GM19438 (cell line): ENCODE results near the gene PNLDC1.
"Not testable (repeated sequence)": the region's sequence is repeated elsewhere in the genome, so short reads cannot be mapped to it uniquely, and the experiment has no call there.

Experiments used
- ATAC-seq: cut with Tn5 transposase; IDR thresholded peaks from one replicate; pipeline ENCODE4 v1.9.1; 2021; ENCODE audit warnings: low read depth; ENCODE audit not compliant: unreplicated experiment

PNLDC1 gene

DNA sequence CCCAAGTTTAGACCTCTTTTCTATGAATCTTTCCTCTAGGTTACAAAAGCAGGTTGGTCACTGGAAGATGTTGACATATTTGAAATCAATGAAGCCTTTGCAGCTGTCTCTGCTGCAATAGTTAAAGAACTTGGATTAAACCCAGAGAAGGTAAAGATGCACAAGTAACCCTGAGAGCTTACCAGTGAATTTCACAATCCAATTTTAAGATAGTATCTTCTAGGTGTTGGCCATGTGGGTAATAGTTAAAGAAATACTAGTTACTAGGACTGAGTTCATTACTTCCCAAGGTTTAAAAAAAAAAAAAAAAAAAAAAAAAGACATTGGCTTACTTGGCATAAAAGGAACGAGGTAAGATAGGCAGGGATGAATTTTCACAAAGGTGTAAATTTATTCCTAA, 21.9 kb upstream of the PNLDC1 start:
- no peak for ATAC-seq

DNA sequence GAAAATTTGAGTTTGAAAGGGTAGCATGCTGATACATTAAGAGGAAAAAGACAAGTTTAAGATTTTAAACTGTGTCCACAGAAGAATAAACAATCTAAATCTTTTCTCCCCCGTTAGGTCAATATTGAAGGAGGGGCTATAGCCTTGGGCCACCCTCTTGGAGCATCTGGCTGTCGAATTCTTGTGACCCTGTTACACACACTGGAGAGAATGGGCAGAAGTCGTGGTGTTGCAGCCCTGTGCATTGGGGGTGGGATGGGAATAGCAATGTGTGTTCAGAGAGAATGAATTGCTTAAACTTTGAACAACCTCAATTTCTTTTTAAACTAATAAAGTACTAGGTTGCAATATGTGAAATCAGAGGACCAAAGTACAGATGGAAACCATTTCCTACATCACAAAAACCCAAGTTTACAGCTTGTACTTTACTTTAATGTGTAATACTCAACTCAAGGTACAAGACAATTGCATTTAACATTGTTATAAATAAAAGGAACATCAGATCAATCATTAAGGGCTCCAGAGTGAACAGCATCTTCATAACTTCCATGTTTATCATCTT, 21.5 kb upstream of the PNLDC1 start:
- no peak for ATAC-seq

DNA sequence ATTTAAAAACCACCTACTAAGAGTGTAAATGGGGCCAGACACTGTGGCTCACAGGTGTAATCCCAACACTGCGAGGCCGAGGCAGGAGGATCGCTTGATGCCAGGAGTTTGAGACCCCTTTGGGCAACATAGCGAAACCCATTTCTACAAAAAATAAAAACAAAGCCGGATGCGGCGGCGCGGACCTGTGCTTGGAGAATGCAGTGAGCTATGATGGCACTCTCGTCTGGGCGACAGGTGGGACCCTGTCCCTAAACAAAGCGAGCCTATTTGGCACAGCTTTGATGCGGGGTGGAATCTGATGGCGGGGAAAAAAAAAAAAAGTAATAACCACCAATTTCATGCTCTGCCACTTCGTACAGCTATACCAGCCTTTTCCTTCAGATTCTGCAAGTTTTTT, 11.8 kb upstream of the PNLDC1 start:
- ATAC-seq: no peak

- no peak for ATAC-seq
These were observed 11.2 kb upstream of the PNLDC1 start for GRCh38 chr6:159788753-159789376.

- peak; percentile 73 for ATAC-seq
These were observed 10.5 kb upstream of the PNLDC1 start, which contains the start of gene TCP1 for GRCh38 chr6:159789377-159790148. TSS of gene TCP1 (minus strand) at chr6:159789602. CDS start at chr6:159789468, 134 bp downstream.

- peak; percentile 82 for ATAC-seq
These were observed 9.7 kb upstream of the PNLDC1 start, which contains the start of gene MRPL18 for GRCh38 chr6:159790149-159790955. TSS of gene MRPL18 (plus strand) at chr6:159790467. CDS start at chr6:159790588, 121 bp downstream.

DNA sequence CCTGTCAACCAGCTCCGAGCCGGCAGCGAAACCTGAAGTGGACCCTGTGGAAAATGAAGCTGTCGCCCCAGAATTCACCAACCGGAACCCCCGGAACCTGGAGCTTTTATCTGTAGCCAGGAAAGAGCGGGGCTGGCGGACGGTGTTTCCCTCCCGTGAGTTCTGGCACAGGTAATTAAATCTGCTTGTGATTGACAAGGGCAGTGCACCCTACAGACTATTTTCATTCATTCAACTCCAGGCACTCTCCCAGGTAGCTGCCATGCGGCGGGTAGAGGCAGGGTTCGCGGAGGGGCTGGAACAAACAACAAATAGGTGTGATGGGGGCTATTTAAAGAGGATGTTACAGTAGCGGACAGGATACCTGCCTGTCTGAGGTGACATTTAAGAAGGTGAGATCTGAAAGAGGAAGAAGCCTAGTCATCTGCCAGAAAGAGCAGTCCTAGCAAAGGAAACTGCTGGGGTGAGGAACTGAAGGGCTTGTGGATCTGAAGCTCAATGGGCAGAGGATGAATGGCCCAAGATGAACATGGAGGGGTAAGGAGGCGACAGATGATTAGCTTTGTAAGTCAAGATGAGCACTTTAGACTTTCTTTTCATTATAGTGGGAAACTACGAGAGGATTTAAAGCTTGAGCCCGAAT, 9.0 kb upstream of the PNLDC1 start:
- ATAC-seq: no peak

GRCh38 chr6:159794976-159795375, 5.1 kb upstream of the PNLDC1 start:
- not testable (repeated sequence) for ATAC-seq

GRCh38 chr6:159797554-159797953, 2.5 kb upstream of the PNLDC1 start:
- no peak for ATAC-seq

- ATAC-seq: no peak
These were observed 1.9 kb downstream of the PNLDC1 start for GRCh38 chr6:159801935-159802334.

GRCh38 chr6:159804504-159804903, 4.4 kb downstream of the PNLDC1 start:
- no peak for ATAC-seq

- no peak for ATAC-seq
These were observed 5.5 kb downstream of the PNLDC1 start for GRCh38 chr6:159805440-159806020.

- no peak for ATAC-seq
These were observed 6.0 kb downstream of the PNLDC1 start for GRCh38 chr6:159806021-159806458.

DNA sequence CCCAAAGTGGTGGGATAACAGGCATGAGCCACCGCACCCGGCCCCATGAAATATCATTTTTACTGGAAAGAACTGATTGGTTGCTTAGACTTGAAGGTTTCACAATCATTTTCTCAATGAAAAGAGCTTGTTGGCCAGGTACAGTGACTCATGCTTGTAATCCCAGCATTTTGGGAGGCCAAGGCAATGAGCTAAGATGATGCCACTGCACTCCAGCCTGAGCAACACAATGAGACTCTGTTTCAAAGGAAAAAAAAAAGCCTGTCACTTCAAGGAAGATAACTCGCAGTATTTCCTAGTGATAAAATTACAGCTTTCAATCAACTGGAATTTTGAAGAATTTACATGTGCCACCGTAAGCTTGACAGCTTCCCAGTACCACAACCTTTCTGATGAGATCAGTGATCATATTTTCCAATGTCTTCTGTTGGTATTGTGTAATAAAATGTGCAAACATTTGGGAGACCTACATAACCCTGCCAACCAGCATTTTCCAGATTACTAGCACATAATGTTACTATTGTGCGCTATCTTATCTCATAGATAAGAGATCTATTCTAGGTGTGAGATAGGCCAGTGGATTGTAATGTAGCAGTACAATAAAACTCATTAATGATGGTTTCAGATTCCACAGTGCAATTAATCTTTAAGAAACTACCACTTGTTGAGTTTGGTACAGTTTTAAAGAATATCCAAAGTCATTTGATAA, 7.2 kb downstream of the PNLDC1 start:
- no peak for ATAC-seq

- ATAC-seq: no peak
These were observed 8.6 kb downstream of the PNLDC1 start for GRCh38 chr6:159808647-159809046.

GRCh38 chr6:159809149-159809548, 9.1 kb downstream of the PNLDC1 start:
- peak; percentile 72 for ATAC-seq

DNA sequence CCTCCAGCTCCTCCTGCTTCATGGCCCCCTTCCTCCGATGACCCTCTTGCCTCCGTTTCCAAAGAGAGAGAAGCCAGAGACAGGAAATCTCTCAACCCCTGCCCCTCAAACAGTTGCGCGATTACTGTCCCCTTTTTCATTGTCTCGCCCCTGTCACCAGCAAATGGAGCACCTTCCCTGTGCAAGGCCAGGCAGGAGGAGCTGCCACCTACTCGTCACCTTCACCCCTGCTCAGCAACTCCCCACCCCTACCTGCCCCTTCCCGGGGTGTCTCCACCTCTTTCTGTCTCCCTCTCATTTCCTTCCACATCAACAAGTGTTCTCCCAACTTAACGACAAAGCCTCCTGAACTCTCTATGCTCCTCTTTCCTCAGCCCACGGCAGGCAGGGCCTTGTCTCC, 13.7 kb downstream of the PNLDC1 start:
- ATAC-seq: no peak

DNA sequence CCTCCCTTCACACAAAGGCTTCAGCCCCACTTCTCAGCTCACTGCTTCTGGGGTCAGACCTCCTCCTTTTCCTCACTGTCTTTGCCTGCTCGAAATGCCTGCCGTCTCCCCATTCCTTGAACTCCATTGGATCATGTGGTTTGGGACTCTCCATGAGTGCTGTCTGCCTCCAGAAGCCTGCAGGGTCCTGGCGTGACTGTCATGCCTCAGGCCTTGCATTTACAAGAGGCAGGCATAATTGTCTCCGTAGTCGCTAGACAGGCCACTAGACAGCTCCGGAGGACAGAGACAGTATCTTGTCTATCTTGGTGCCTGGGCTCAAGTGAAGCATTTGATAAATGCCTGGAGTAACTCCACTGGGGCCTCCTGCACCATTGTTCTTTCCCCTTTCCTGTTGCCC, 15.3 kb downstream of the PNLDC1 start:
- no peak for ATAC-seq

DNA sequence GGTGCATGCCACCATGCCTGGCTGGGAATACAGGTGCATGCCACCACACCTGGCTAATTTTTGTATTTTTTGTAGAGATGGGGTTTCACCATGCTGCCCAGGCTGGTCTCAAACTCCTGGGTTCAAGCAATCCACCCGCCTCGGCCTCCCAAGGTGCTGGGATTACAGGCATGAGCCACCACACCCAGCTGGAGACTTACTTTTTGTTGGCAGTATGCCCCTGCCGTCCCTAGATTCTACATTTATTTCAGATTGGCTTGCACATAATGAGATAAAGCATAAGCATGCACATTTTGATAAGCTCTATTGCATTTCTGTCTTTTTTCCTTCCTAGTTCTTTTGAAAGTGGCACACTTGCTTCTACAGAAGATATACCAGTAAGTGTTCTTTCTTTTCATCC, 16.7 kb downstream of the PNLDC1 start:
- not testable (repeated sequence) for ATAC-seq
